HepG2 (cell line): ENCODE measurements around the gene CD28. TPM values are rescaled to one million over a fixed set of nuclear protein-coding genes. Genes with fewer than 3 reads are reported as not detected.

Experiments used
- ATAC-seq: fragments of 200-7000 bp; cut with Tn5 transposase; 3 replicates; pipeline ENCODE4 v1.9.1; 2020; ENCODE audit warnings: mild to moderate bottlenecking, moderate library complexity
- BruUV-seq: library from RNA; stranded (reverse); fragments of 400-500 nt; replicated peaks from 2 replicates; lab custom pipeline; 2021; lab: Mats Ljungman, UMichigan
- CTCF ChIA-PET: fragments of 300-600 bp; formaldehyde crosslinking; extraction: SDS; loops from one replicate; lab custom pipeline; 2021; ENCODE audit warnings: low total read pairs, inconsistent platforms, low intra/inter-chr PET ratio; lab: Yijun Ruan, JAX
- POLR2A ChIA-PET: fragments of 350-600 bp; sonication (Branson Sonifier 250); formaldehyde crosslinking; loops from one replicate; lab custom pipeline; 2020; ENCODE audit warnings: antibody characterized with exemption, inconsistent platforms; lab: Yijun Ruan, JAX
- DNase-seq: peaks from one replicate; pipeline ENCODE4 v3.0.0-alpha.2; 2015; ENCODE audit warnings: low spot score
- FAIRE-seq: peaks from 3 replicates; lab custom pipeline; 2011; peaks lifted over from hg19 to GRCh38; lab: Jason Lieb, UNC
- H2AFZ ChIP-seq: one replicate; pipeline ENCODE4 v1.6.1; 2011; ENCODE audit warnings: low read length, inconsistent platforms
- H3K27ac ChIP-seq: fragments of 300-600 bp; 3 replicates; pipeline ENCODE4 v1.8.0; 2011; ENCODE audit warnings: mixed run types, mild to moderate bottlenecking, mixed read lengths, low read length, inconsistent platforms; ENCODE audit not compliant: insufficient read depth; ENCODE audit errors: extremely low read length
- H3K27me3 ChIP-seq, 2 experiments: fragments of 200-600 bp in 1 of 2; 2 replicates in 1 of 2; 3 replicates in 1 of 2; pipeline versions ENCODE4 v1.6.0 to v1.8.0; 2011; ENCODE audit warnings: low read length in 2 of 2, mild to moderate bottlenecking in 2 of 2, moderate library complexity in 2 of 2, inconsistent platforms in 1 of 2; ENCODE audit not compliant: insufficient read depth in 2 of 2, control insufficient read depth in 1 of 2
- H3K36me3 ChIP-seq, 2 experiments: fragments of 200-600 bp in 1 of 2; replicated peaks in 1 of 2; 2 replicates in 1 of 2; 3 replicates in 1 of 2; pipeline versions ENCODE4 v1.5.1 to v1.8.0; 2011; ENCODE audit warnings: low read length in 2 of 2, inconsistent platforms in 1 of 2; ENCODE audit not compliant: insufficient read depth in 2 of 2, control insufficient read depth in 1 of 2
- H3K4me1 ChIP-seq: 2 replicates; pipeline ENCODE4 v1.5.1; 2012; ENCODE audit warnings: low read length, inconsistent platforms; ENCODE audit not compliant: insufficient read depth
- H3K4me2 ChIP-seq: 2 replicates; pipeline ENCODE4 v1.6.0; 2011; ENCODE audit warnings: low read depth, low read length, inconsistent platforms
- H3K4me3 ChIP-seq, 3 experiments: fragments of 200-600 bp in 1 of 3; sonication (generic), shearing (Covaris generic) in 1 of 3; replicated peaks in 1 of 3; 2 replicates each; pipeline ENCODE4 v1.5.1; 2011 to 2016; ENCODE audit warnings: low read length in 3 of 3, inconsistent platforms in 2 of 3, low read depth in 2 of 3, mild to moderate bottlenecking in 2 of 3, control low read depth in 1 of 3, mixed read lengths in 1 of 3; ENCODE audit not compliant: insufficient read depth in 1 of 3
- H3K79me2 ChIP-seq: one replicate; pipeline ENCODE4 v1.6.1; 2011; ENCODE audit warnings: low read length, inconsistent platforms; ENCODE audit not compliant: insufficient read depth
- H3K9ac ChIP-seq: 2 replicates; pipeline ENCODE4 v1.6.0; 2011; ENCODE audit warnings: mild to moderate bottlenecking, low read depth, low read length, inconsistent platforms; ENCODE audit not compliant: insufficient read depth
- H3K9me3 ChIP-seq: 2 replicates; pipeline ENCODE4 v1.5.1; 2012; ENCODE audit warnings: mild to moderate bottlenecking, low read length
- H4K20me1 ChIP-seq: 2 replicates; pipeline ENCODE4 v1.6.0; 2011; ENCODE audit warnings: inconsistent platforms, mild to moderate bottlenecking, low read length, moderate library complexity; ENCODE audit not compliant: insufficient read depth
- GATAD1 ChIP-seq: IDR thresholded peaks from 2 replicates; pipeline ENCODE4 v1.6.1; 2016; ENCODE audit warnings: missing genetic modification reagents, missing compliant biosample characterization
- HMGA1 ChIP-seq: sonication (generic); formaldehyde crosslinking; conservative IDR thresholded peaks from 2 replicates; pipeline ENCODE4 v1.4.0; 2020; ENCODE audit warnings: missing genetic modification reagents
- HNRNPK ChIP-seq: fragments of 200-400 bp; formaldehyde crosslinking; IDR thresholded peaks from 2 replicates; pipeline ENCODE4 v1.6.1; 2018; ENCODE audit warnings: low read length, low read depth, moderate library complexity, mild to moderate bottlenecking; ENCODE audit not compliant: poor library complexity, severe bottlenecking
- KLF16 ChIP-seq, 2 experiments: sonication (generic) in 1 of 2; formaldehyde crosslinking in 1 of 2; IDR thresholded peaks; 2 replicates each; pipeline versions ENCODE4 v1.6.1 to v1.8.0; 2016 to 2023; ENCODE audit warnings: missing genetic modification reagents in 2 of 2, missing compliant biosample characterization in 1 of 2
- SMAD1 ChIP-seq: sonication (generic); formaldehyde crosslinking; IDR thresholded peaks from 2 replicates; pipeline ENCODE4 v1.4.0; 2020; ENCODE audit warnings: missing genetic modification reagents, low read depth, mild to moderate bottlenecking, borderline replicate concordance
- SPEN ChIP-seq: sonication (generic); formaldehyde crosslinking; IDR thresholded peaks from 2 replicates; pipeline ENCODE4 v1.5.1; 2020; ENCODE audit warnings: low read depth, mild to moderate bottlenecking, missing genetic modification reagents
- ZBTB21 ChIP-seq: sonication (generic); formaldehyde crosslinking; IDR thresholded peaks from 2 replicates; pipeline ENCODE4 v1.4.0; 2020; ENCODE audit warnings: missing genetic modification reagents
- WGBS: methylation state at CpG from one replicate; pipeline ENCODE4 v1.1.6; 2017; ENCODE audit warnings: low lambda C conversion rate; 5-methylcytosine and 5-hydroxymethylcytosine counted together
- in situ Hi-C: cut with HindIII; loops from 2 replicates; pipeline ENCODE4 v1.10.0; 2017; ENCODE audit warnings: low pct_unique_long_range_greater_than_20kb; ENCODE audit not compliant: extremely low pct_ligation_motif_present
- intact Hi-C: fragments of 100-400 bp; cut with micrococcal nuclease; formaldehyde crosslinking; loops from one replicate; pipeline ENCODE4 v1.10.0; 2022; ENCODE audit not compliant: unreplicated experiment
- polyA plus RNA-seq, 8 experiments: library from polyadenylated mRNA; depleted of rRNA in 3 of 8; stranded (reverse) in 7 of 8; unstranded in 1 of 8; fragments of >200 nt; fragmentation: Illumina TruSeq in 4 of 8; extraction: Trizol in 4 of 8; gene quantifications; 2 replicates each; pipeline versions ENCODE4 v1.2.1 to v1.2.3, GENCODE V29; 2011 to 2016; ENCODE audit warnings: low read depth in 4 of 8, missing spikeins in 1 of 8, mixed read lengths in 1 of 8; ENCODE audit not compliant: insufficient read depth in 1 of 8
- total RNA-seq, 5 experiments: library from RNA; depleted of rRNA; stranded (reverse); fragments of >200 nt; fragmentation: Illumina TruSeq; extraction: Trizol; gene quantifications; 2 replicates each; pipeline ENCODE4 v1.2.3, GENCODE V29; 2016; ENCODE audit warnings: low read depth in 1 of 5
- TF ChIP-seq, protein P1 (sequence below): sonication (generic); formaldehyde crosslinking; IDR thresholded peaks from 2 replicates; pipeline ENCODE4 v1.9.0; 2022; ENCODE audit warnings: low read depth, missing genetic modification reagents
- TF ChIP-seq, protein P2 (sequence below): sonication (generic); formaldehyde crosslinking; IDR thresholded peaks from 2 replicates; pipeline ENCODE4 v1.8.0; 2022; ENCODE audit warnings: mild to moderate bottlenecking, missing genetic modification reagents
- TF ChIP-seq, protein P3 (sequence below): sonication (generic); formaldehyde crosslinking; IDR thresholded peaks from 2 replicates; pipeline ENCODE4 v1.5.0; 2020; ENCODE audit warnings: mild to moderate bottlenecking, missing genetic modification reagents
- TF ChIP-seq, protein P4 (sequence below): sonication (generic); formaldehyde crosslinking; conservative IDR thresholded peaks from 2 replicates; pipeline ENCODE4 v1.8.0; 2022; ENCODE audit warnings: missing genetic modification reagents

Gene CD28
- total and polyA plus RNA-seq, 2 of the 13 experiments (the other 11 are each of a cell fraction or from before 2014, with no cell fraction given), result not detected

DNA sequence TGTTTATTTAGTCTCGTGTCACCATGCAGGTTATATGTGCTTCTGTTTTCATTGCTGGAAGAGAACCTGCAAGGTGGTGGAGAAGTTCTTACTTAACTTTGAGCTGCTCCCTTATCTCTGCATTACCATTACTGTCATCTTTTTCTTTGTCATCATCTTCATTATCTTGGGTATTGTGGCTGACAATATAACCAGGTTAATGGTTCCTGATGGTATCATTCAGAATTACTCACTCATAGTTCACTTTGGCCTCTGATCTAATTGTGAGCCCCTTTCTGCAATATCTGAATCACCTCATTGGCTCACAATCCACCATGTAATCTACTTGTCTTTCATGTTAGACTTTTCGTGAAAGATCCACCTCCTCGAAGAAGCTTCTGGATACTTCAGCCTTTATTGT is 5.0 kb downstream of the CD28 start:
- no TSS peak for BruUV-seq
- no peak for FAIRE-seq
- WGBS, result 55% methylated on average over 3 of the region's 3 CpGs
- Histone ChIP-seq H3K27ac (no peak overlapping the region), H2AFZ (no peak overlapping the region), H3K9ac (no peak overlapping the region), H3K4me1 (peaks cover 43% of the 10 kb centered on the region), H3K4me3 (no peak overlapping the region), H3K27me3 (no peaks in the 10 kb centered on the region), H3K36me3 (no peaks in the 10 kb centered on the region), H4K20me1 (no peaks in the 10 kb centered on the region), H3K4me2 (no peak overlapping the region), H3K9me3 (no peaks in the 10 kb centered on the region), H3K79me2 (no peaks in the 10 kb centered on the region)
- DNase-seq, result no peak
- CTCF ChIA-PET, result no interaction called here
- in situ Hi-C loops (no loop called here), intact Hi-C loops (loop anchor here (5.0 kb wide), 1 partner anchor 71 kb away; no protein-coding TSS in a partner anchor)
- TF ChIP-seq, protein P1, sequence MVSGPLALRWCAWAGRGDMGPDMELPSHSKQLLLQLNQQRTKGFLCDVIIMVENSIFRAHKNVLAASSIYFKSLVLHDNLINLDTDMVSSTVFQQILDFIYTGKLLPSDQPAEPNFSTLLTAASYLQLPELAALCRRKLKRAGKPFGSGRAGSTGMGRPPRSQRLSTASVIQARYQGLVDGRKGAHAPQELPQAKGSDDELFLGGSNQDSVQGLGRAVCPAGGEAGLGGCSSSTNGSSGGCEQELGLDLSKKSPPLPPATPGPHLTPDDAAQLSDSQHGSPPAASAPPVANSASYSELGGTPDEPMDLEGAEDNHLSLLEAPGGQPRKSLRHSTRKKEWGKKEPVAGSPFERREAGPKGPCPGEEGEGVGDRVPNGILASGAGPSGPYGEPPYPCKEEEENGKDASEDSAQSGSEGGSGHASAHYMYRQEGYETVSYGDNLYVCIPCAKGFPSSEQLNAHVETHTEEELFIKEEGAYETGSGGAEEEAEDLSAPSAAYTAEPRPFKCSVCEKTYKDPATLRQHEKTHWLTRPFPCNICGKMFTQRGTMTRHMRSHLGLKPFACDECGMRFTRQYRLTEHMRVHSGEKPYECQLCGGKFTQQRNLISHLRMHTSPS (CRISPR knock-in tag), result no peak
- ATAC-seq, result no peak
- POLR2A ChIA-PET, result no interaction called here

DNA sequence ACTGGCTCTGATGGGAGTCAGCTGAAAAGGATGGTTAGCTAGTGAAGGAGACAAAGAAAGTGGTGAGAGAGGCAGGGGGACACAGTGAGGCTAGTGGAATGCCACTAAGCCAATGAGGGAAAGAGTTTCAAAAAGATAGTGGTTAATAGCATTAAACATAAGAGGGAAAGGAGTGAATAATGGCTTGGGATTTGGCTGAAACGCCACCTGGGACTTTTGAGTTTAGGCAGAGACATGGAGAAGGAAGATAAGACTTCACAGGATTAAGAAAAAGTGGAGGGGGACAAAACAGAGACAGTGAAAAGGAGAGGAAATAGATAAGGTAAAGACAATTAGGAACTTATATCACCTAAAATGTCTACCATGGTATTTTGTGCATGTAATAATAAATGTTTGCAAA is 6.9 kb downstream of the CD28 start:
- DNase-seq (no peak), FAIRE-seq (no peak), ATAC-seq (no peak)
- no peak overlapping the region for H3K4me2 ChIP-seq
- H3K79me2 ChIP-seq, result no peaks in the 10 kb centered on the region
- no peak overlapping the region for H3K4me3 ChIP-seq
- peaks cover 35% of the 10 kb centered on the region for H3K4me1 ChIP-seq
- in situ Hi-C loops, result no loop called here
- H3K36me3 ChIP-seq, result no peaks in the 10 kb centered on the region
- no peak overlapping the region for H3K27ac ChIP-seq
- no peaks in the 10 kb centered on the region for H4K20me1 ChIP-seq
- 89% methylated on average over 1 of the region's 1 CpG for WGBS
- ChIA-PET CTCF (no interaction called here), POLR2A (no interaction called here)
- no peaks in the 10 kb centered on the region for H3K27me3 ChIP-seq
- no peak overlapping the region for H2AFZ ChIP-seq
- no peaks in the 10 kb centered on the region for H3K9me3 ChIP-seq
- no peak overlapping the region for H3K9ac ChIP-seq
- TF ChIP-seq GATAD1 (CRISPR knock-in tag), result no peak
- TF ChIP-seq SPEN (CRISPR knock-in tag), result no peak
- TF ChIP-seq, protein P2, sequence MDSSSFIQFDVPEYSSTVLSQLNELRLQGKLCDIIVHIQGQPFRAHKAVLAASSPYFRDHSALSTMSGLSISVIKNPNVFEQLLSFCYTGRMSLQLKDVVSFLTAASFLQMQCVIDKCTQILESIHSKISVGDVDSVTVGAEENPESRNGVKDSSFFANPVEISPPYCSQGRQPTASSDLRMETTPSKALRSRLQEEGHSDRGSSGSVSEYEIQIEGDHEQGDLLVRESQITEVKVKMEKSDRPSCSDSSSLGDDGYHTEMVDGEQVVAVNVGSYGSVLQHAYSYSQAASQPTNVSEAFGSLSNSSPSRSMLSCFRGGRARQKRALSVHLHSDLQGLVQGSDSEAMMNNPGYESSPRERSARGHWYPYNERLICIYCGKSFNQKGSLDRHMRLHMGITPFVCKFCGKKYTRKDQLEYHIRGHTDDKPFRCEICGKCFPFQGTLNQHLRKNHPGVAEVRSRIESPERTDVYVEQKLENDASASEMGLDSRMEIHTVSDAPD (CRISPR knock-in tag), result no peak
- no peak for TF ChIP-seq SMAD1
- TF ChIP-seq ZBTB21, result no peak
- no peak for TF ChIP-seq HMGA1 (CRISPR knock-in tag)
- TF ChIP-seq, protein P3, sequence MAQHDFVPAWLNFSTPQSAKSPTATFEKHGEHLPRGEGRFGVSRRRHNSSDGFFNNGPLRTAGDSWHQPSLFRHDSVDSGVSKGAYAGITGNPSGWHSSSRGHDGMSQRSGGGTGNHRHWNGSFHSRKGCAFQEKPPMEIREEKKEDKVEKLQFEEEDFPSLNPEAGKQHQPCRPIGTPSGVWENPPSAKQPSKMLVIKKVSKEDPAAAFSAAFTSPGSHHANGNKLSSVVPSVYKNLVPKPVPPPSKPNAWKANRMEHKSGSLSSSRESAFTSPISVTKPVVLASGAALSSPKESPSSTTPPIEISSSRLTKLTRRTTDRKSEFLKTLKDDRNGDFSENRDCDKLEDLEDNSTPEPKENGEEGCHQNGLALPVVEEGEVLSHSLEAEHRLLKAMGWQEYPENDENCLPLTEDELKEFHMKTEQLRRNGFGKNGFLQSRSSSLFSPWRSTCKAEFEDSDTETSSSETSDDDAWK (CRISPR knock-in tag), result no peak
- TF ChIP-seq, protein P4, sequence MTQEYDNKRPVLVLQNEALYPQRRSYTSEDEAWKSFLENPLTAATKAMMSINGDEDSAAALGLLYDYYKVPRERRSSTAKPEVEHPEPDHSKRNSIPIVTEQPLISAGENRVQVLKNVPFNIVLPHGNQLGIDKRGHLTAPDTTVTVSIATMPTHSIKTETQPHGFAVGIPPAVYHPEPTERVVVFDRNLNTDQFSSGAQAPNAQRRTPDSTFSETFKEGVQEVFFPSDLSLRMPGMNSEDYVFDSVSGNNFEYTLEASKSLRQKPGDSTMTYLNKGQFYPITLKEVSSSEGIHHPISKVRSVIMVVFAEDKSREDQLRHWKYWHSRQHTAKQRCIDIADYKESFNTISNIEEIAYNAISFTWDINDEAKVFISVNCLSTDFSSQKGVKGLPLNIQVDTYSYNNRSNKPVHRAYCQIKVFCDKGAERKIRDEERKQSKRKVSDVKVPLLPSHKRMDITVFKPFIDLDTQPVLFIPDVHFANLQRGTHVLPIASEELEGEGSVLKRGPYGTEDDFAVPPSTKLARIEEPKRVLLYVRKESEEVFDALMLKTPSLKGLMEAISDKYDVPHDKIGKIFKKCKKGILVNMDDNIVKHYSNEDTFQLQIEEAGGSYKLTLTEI (CRISPR knock-in tag), result no peak
- no peak for TF ChIP-seq KLF16 (CRISPR knock-in tag; IDR thresholded peaks at IDR 0.05)
- TF ChIP-seq HNRNPK, result no peak
- BruUV-seq, result no TSS peak
- intact Hi-C loops, result loop anchor here (5.0 kb wide), 1 partner anchor 69 kb away; no protein-coding TSS in a partner anchor
